ENCODE data around the gene ITGA3.

ITGA3 gene

GRCh38 chr17:50117202-50118051 lies 61.5 kb downstream of the ITGA3 start:
- Histone ChIP-seq H3K27me3 (ENCODE audit: insufficient read depth, low read length) (peaks cover 42% of the 10 kb centered on the region), H3K9ac (ENCODE audit: low read depth, low read length) (peak overlapping the region; percentile 29; the same call in 1 of the 2 replicates), H3K9me3 (ENCODE audit: insufficient read depth, low read depth, low read length) (no peaks in the 10 kb centered on the region), H3K4me1 (ENCODE audit: insufficient read depth, low read length) (peaks cover 10% of the 10 kb centered on the region; the same call in 1 of the 2 replicates), H3K27ac (ENCODE audit: low read length) (no peak overlapping the region), H3K4me3 (ENCODE audit: low read length) (peak overlapping the region; percentile 60), H3K36me3 (ENCODE audit: insufficient read depth, low read depth, low read length) (no peaks in the 10 kb centered on the region)

GRCh38 chr17:50118076-50118827 lies 62.3 kb downstream of the ITGA3 start:
- no peak overlapping the region for H3K27ac ChIP-seq (ENCODE audit: low read length)
- peaks cover 42% of the 10 kb centered on the region for H3K27me3 ChIP-seq (ENCODE audit: insufficient read depth, low read length)
- no peaks in the 10 kb centered on the region for H3K9me3 ChIP-seq (ENCODE audit: insufficient read depth, low read depth, low read length)
- H3K4me1 ChIP-seq (ENCODE audit: insufficient read depth, low read length): peaks cover 13% of the 10 kb centered on the region
- no peaks in the 10 kb centered on the region for H3K36me3 ChIP-seq (ENCODE audit: insufficient read depth, low read depth, low read length)
- H3K9ac ChIP-seq (ENCODE audit: low read depth, low read length): no peak overlapping the region
- H3K4me3 ChIP-seq (ENCODE audit: low read length): no peak overlapping the region

GRCh38 chr17:50118828-50119218 lies 62.9 kb downstream of the ITGA3 start:
- Histone ChIP-seq H3K4me1 (ENCODE audit: insufficient read depth, low read length) (peaks cover 19% of the 10 kb centered on the region), H3K4me3 (ENCODE audit: low read length) (no peak overlapping the region), H3K9ac (ENCODE audit: low read depth, low read length) (no peak overlapping the region), H3K27me3 (ENCODE audit: insufficient read depth, low read length) (peaks cover 42% of the 10 kb centered on the region), H3K9me3 (ENCODE audit: insufficient read depth, low read depth, low read length) (no peaks in the 10 kb centered on the region), H3K27ac (ENCODE audit: low read length) (no peak overlapping the region), H3K36me3 (ENCODE audit: insufficient read depth, low read depth, low read length) (no peaks in the 10 kb centered on the region)

- H3K36me3 ChIP-seq (ENCODE audit: insufficient read depth, low read depth, low read length): no peaks in the 10 kb centered on the region
- no peaks in the 10 kb centered on the region for H3K9me3 ChIP-seq (ENCODE audit: insufficient read depth, low read depth, low read length)
- peaks cover 42% of the 10 kb centered on the region for H3K27me3 ChIP-seq (ENCODE audit: insufficient read depth, low read length)
- H3K4me3 ChIP-seq (ENCODE audit: low read length): no peak overlapping the region
- no peak overlapping the region for H3K27ac ChIP-seq (ENCODE audit: low read length)
- no peak overlapping the region for H3K9ac ChIP-seq (ENCODE audit: low read depth, low read length)
- H3K4me1 ChIP-seq (ENCODE audit: insufficient read depth, low read length): peaks cover 16% of the 10 kb centered on the region
Measured at GRCh38 chr17:50120475-50121253, 64.8 kb downstream of the ITGA3 start.

- no peak overlapping the region for H3K27ac ChIP-seq (ENCODE audit: low read length)
- H3K4me3 ChIP-seq (ENCODE audit: low read length): no peak overlapping the region
- no peaks in the 10 kb centered on the region for H3K9me3 ChIP-seq (ENCODE audit: insufficient read depth, low read depth, low read length)
- H3K27me3 ChIP-seq (ENCODE audit: insufficient read depth, low read length): peaks cover 33% of the 10 kb centered on the region
- peak overlapping the region; percentile 3; the same call in 1 of the 2 replicates for H3K9ac ChIP-seq (ENCODE audit: low read depth, low read length)
- no peaks in the 10 kb centered on the region for H3K36me3 ChIP-seq (ENCODE audit: insufficient read depth, low read depth, low read length)
- peaks cover 16% of the 10 kb centered on the region for H3K4me1 ChIP-seq (ENCODE audit: insufficient read depth, low read length)
Measured at GRCh38 chr17:50122945-50123344, 67.0 kb downstream of the ITGA3 start.

- Histone ChIP-seq H3K9ac (ENCODE audit: low read depth, low read length) (peak overlapping the region; percentile 57; the same call in 1 of the 2 replicates), H3K4me3 (ENCODE audit: low read length) (no peak overlapping the region; the same call in 1 of the 2 replicates), H3K27ac (ENCODE audit: low read length) (no peak overlapping the region), H3K27me3 (ENCODE audit: insufficient read depth, low read length) (peaks cover 26% of the 10 kb centered on the region), H3K36me3 (ENCODE audit: insufficient read depth, low read depth, low read length) (no peaks in the 10 kb centered on the region), H3K9me3 (ENCODE audit: insufficient read depth, low read depth, low read length) (no peaks in the 10 kb centered on the region), H3K4me1 (ENCODE audit: insufficient read depth, low read length) (peaks cover 18% of the 10 kb centered on the region)
Measured at GRCh38 chr17:50123649-50124349, 67.9 kb downstream of the ITGA3 start.

GRCh38 chr17:50125420-50125997 lies 69.6 kb downstream of the ITGA3 start:
- Histone ChIP-seq H3K9ac (ENCODE audit: low read depth, low read length) (no peak overlapping the region), H3K4me3 (ENCODE audit: low read length) (no peak overlapping the region), H3K36me3 (ENCODE audit: insufficient read depth, low read depth, low read length) (no peaks in the 10 kb centered on the region), H3K4me1 (ENCODE audit: insufficient read depth, low read length) (peaks cover 18% of the 10 kb centered on the region), H3K27me3 (ENCODE audit: insufficient read depth, low read length) (peaks cover 14% of the 10 kb centered on the region), H3K9me3 (ENCODE audit: insufficient read depth, low read depth, low read length) (no peaks in the 10 kb centered on the region), H3K27ac (ENCODE audit: low read length) (no peak overlapping the region)

- peaks cover 34% of the 10 kb centered on the region for H3K27me3 ChIP-seq (ENCODE audit: insufficient read depth, low read length)
- peaks cover 22% of the 10 kb centered on the region for H3K4me1 ChIP-seq (ENCODE audit: insufficient read depth, low read length)
- H3K36me3 ChIP-seq (ENCODE audit: insufficient read depth, low read depth, low read length): no peaks in the 10 kb centered on the region
- peak overlapping the region; percentile 49 for H3K4me3 ChIP-seq (ENCODE audit: low read length)
- H3K9ac ChIP-seq (ENCODE audit: low read depth, low read length): peak overlapping the region; percentile 16; the same call in 1 of the 2 replicates
- H3K27ac ChIP-seq (ENCODE audit: low read length): peak overlapping the region; percentile 25
- no peaks in the 10 kb centered on the region for H3K9me3 ChIP-seq (ENCODE audit: insufficient read depth, low read depth, low read length)
Measured at GRCh38 chr17:50127697-50128361, 71.9 kb downstream of the ITGA3 start.

GRCh38 chr17:50128441-50129352 lies 72.8 kb downstream of the ITGA3 start:
- peak overlapping the region; percentile 68; the same call in 1 of the 2 replicates for H3K9ac ChIP-seq (ENCODE audit: low read depth, low read length)
- no peaks in the 10 kb centered on the region for H3K36me3 ChIP-seq (ENCODE audit: insufficient read depth, low read depth, low read length)
- H3K4me1 ChIP-seq (ENCODE audit: insufficient read depth, low read length): peaks cover 19% of the 10 kb centered on the region; the same call in 1 of the 2 replicates
- peak overlapping the region; percentile 80 for H3K4me3 ChIP-seq (ENCODE audit: low read length)
- no peak overlapping the region for H3K27ac ChIP-seq (ENCODE audit: low read length)
- no peaks in the 10 kb centered on the region for H3K9me3 ChIP-seq (ENCODE audit: insufficient read depth, low read depth, low read length)
- H3K27me3 ChIP-seq (ENCODE audit: insufficient read depth, low read length): peaks cover 35% of the 10 kb centered on the region

- peaks cover 35% of the 10 kb centered on the region for H3K27me3 ChIP-seq (ENCODE audit: insufficient read depth, low read length)
- no peaks in the 10 kb centered on the region for H3K36me3 ChIP-seq (ENCODE audit: insufficient read depth, low read depth, low read length)
- no peak overlapping the region for H3K9ac ChIP-seq (ENCODE audit: low read depth, low read length)
- peak overlapping the region; percentile 80; the same call in 1 of the 2 replicates for H3K4me3 ChIP-seq (ENCODE audit: low read length)
- peaks cover 22% of the 10 kb centered on the region for H3K4me1 ChIP-seq (ENCODE audit: insufficient read depth, low read length)
- H3K9me3 ChIP-seq (ENCODE audit: insufficient read depth, low read depth, low read length): no peaks in the 10 kb centered on the region
- H3K27ac ChIP-seq (ENCODE audit: low read length): no peak overlapping the region
Measured at GRCh38 chr17:50129353-50129727, 73.4 kb downstream of the ITGA3 start.

All from iPS-20b (cell line).